GM19455 (cell line): Measurements from ENCODE around the gene MPST.
"Not testable (repeated sequence)": the region's sequence is repeated elsewhere in the genome, so short reads cannot be mapped to it uniquely, and the experiment has no call there.

ENCODE experiments used
- ATAC-seq: cut with Tn5 transposase; IDR thresholded peaks from one replicate; pipeline ENCODE4 v1.9.1; 2021; ENCODE audit not compliant: unreplicated experiment

The MPST gene

DNA sequence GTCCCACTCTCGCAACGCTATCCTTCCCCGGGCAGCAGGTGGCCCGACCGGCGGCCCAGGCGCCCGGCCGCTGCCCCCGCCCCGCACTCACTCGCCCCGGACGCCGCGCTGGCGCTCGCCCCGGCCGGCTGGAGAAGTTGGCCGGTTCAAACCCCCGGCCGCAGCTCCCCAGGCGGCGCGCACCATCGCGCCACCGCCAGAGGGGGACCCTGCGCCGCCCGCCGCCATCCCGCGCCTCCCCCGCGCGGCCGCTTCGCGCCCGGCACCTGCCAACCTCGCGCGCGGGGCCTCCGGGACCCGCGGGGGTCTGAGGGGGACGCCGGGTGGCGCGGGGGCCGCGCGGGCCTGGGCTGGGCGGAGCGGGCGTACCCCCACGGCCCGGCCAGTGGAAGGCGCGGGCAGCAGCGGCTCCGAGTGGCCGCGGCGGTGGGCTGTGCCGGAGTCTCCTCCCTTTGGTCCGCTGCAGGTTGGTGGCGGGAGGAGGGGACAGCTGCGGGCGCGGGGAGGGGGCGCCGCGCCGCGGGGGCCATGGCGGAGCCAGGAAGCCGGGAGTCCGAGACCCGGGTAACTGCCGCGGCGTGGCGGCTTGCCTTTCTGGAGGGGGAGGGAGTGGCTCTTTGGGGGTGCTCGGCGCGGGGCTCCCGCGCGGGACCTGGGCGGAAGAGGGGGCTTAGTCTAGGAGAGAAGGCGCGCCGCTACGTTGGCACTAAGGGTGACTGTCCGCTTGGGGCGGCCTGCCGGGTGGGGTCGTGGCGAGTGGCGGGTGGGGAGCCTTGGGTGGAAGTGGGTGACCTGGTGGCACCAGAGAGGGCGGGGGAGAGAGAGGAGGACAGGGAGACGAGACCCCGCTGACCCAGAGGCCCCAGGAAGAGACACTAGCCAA is at the start of gene MPST, which contains the start of gene TST:
MPST (plus strand) TSS at position 434 of the 883 bp plus-strand sequence; CDS start at position 529, 95 bp downstream.
TST (minus strand) TSS at position 139 of the 883 bp plus-strand sequence. CDS start 715 bp downstream, outside the sequence.
- peak; percentile 66 for ATAC-seq

DNA sequence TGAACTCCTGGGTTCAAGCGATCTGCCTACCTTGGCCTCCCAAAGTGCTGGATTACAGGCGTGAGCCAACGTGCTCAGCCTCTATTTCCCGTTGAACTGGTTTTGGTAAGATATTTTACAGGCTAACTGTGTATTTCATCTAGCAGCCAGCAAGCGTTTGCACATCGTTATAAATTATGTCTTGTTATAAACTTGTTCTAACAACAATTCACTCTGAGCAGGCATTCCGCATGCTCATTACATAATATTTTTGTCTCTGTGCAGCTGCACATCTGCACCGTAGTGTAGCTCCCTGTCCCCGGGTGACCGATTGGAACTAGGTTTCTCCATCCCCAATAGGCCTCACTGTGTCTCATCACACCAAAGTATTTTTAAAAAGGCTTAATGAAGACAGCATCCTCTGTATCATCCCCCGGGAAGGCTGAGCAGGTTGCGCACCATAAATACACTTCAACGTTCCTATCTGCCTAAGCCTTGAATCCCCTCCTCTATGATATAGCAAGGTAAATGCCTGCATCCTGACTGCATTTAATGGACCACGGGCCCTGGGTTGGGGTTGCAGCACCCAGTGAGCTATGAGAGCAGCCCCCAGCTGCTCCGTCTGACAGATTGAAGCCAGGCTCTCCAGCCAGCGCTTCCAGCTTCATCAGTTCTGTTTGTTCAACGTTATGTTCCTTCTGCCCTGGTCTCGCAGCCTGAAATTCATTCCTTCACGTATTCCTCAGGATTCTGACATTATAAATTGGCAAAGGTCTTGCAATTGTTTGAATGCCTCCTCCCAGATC is 48.0 kb upstream of the MPST start:
- ATAC-seq = no peak

DNA sequence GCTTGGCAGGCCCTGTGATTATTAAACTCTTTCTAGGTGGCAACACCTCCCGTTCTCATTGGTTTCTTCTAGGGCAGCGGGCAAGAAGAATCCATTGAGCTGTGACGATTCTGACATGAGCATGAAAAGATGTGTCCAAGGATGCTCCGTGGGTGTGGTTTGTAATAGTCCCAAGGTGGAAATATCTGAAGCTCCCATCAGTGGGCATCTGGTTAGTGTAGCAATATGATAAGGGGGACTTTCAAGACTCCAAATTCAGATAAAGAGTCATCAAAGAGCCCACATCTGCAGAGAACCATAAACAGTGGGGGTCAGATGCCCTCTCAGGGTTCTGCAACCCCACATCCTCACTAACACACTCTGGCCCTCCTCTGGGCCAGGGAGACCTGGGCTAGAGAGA is 42.9 kb upstream of the MPST start:
- no peak for ATAC-seq

DNA sequence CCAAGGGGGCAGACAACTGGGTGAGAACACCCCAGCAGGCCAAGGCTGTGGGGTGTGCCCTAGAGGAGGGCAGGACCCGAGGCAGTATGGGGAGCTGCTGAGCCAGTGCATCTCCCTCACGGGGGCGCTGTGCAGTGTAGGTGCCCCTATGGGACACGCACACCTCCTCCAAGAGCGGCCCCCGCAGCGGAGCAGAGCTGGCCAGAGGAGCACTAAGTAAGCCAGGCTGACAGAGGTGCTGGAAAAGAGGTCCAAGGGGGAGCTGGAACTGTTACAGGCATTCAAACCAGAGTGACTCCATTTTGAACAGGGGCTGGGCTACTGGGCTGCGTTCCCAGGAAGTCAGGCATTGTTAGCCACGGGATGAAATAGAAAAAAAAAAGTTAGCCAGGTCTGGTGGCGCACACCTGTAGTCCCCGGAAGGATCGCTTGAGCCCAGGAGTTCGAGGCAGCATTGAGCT is 42.1 kb upstream of the MPST start:
- ATAC-seq = peak; percentile 52

DNA sequence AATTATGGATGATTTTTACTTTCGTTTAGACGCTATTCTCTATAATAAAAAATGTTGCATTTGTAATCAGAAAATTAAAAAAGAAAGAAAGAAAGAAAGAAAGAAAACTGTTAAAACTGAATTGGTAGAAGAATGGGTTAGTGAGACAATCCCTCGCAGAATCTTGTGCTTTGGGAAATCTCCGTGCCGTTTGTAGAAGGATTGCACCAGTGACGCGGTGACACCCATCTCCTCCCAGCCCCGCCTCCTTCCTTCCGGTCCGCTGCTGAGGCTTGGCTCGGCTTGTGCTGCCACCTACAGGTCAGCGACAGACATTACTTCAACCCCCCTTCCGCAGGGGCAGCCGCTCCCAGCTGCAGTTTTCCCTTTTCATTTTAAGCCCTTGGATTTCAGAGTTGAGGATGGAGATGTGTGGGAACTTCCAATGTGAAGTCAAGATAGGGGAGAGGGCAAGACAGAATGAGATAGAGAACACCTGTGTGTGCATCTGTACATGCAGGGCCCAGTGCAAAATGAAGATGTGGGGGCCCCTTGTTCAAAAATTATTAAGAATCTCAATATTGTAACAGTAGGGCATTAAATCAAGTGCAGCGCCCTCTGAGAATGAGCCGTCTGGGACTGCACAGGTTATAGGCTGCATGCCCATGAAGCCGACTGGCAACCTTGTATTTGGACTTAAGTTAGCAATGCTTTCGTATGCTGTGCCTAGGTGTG is 41.4 kb upstream of the MPST start:
- ATAC-seq = no peak

DNA sequence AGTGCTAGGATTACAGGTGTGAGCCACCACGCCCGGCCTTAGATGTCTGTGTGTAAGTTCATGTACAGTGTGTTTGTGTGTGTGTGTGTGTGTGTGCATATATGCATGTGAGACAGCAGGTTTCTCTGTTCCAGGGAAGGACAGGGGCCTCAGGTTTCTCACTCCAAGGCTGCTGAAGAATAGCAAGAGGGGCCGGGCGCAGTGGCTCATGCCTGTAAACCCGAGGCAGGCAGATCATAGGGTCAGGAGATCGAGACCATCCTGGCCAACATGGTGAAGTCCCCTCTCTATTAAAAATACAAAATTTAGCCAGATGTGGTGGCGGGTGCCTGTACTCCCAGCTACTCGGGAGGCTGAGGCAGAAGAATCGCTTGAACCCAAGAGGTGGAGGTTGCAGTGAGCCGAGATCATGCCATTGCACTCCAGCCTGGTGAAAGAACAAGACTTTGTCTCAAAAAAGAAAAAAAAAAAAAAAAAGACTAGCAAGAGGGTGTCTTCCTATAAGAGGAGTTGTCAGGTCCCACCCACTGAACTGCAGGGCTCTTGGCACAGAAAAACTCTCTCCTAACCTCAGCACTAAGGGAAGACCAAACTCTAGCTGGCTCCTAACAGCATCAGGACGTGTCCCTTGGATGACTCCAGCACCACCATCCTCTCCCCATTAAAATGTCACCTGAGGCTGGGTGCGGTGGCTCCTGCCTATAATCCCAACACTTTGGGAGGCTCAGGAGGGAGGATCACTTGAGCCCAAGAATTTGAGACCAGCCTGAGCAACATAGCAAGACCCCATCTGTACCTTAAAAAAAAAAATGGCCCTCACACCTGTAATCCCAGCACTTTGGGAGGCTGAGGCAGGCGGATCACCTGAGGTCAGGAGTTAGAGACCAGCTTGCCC is 40.3 kb upstream of the MPST start:
- ATAC-seq = no peak

DNA sequence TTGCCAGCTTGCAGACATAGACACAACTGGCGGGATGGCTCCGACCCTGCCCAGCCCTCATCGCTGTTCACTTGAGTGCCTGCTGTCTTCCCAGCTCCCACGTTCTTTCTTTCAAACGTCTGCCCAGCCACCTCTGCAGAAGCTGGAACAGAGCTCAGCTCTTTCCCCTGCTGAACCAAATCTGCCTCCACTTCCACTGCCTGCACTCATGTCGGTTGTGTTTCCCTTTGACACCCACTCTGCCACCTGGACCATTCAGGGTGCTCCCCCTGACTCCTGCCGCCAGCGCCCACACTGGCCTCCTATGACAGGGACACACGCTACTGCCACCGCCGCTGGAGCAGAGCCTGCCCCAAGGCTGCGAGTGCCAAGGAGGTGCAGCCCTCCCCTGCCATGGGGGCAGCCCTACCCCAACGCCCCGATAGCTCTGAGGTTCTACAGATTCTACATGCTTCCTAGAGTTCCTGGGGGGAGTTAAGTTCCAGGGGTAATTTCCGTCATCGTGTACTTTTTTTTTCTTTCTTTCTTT is 38.2 kb upstream of the MPST start:
- ATAC-seq = no peak

DNA sequence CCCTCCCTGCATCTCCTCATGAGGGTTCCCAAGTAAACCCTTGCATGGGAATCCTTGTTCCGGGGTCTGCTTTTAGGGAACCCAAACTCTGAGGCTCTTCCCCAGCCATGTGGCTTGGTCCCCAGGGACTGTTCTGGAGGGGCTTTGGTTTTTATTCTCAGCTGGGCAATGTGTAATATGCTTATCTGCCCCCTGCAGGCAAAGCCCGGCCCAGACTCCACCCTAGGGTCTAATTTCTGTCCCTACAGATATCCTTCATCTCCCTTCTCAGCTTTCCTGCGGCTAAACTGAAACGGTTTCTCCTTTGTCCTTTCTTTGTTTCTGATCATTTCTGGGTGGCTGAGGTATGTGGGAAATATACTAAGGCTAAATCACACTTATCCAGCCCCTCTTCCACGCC is 37.4 kb upstream of the MPST start:
- no peak for ATAC-seq

DNA sequence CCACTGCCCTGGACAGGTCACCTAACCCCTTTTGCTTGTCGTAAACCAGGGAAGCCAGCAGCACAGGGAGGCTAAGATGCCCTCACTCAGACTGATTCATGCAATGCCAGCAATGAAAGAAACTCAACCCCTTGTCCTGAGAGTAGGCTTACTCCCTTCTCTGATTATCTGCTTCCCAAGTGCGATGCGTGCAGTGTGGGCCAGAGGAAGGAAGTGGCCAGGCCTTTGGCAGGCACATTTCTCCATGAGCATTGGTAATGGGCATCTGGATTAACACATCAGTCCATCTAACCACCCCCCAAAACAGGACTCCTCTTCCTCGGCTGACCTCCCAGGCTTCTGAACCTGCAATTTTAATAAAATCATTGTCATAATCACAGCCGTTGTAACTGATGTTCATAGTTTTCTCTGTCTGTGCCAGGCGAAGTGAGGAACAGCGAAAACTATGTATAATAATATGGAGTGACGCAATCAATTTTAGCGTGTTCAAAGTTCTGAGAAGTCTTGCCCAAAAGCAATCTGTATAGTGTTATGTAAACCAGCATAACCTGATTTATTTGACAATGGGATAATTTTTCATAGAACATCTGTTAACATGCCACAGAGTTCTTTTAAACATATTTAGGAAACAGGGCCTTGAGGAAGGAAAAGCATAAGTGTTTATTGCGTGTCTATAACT is 34.2 kb upstream of the MPST start:
- ATAC-seq = no peak

DNA sequence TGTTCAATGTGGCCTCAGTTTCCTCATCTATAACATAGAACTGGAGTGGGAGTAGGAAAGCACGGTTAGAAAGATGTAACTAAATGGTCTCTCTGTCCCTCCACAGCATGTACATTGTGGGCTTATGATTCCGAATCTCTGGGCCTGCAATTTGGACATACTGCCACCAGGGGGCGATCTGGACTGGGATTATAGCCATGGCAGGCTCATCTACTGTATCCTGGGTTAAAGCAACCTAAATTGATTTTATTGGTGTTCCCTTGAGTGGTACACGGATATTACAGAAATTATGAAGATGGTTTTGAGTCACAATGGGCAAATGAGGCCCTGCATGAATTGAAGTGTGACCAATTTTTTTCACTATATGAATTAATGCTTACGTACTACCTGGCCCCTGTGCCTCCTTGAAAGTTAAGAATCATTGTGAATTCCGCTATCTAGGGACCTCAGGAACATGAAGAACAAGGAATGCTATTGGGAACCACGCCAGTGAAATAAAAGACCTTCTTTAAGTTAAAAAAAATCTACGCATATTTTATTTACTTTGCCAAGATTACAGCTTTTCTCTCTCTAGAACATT is 33.2 kb upstream of the MPST start:
- no peak for ATAC-seq

DNA sequence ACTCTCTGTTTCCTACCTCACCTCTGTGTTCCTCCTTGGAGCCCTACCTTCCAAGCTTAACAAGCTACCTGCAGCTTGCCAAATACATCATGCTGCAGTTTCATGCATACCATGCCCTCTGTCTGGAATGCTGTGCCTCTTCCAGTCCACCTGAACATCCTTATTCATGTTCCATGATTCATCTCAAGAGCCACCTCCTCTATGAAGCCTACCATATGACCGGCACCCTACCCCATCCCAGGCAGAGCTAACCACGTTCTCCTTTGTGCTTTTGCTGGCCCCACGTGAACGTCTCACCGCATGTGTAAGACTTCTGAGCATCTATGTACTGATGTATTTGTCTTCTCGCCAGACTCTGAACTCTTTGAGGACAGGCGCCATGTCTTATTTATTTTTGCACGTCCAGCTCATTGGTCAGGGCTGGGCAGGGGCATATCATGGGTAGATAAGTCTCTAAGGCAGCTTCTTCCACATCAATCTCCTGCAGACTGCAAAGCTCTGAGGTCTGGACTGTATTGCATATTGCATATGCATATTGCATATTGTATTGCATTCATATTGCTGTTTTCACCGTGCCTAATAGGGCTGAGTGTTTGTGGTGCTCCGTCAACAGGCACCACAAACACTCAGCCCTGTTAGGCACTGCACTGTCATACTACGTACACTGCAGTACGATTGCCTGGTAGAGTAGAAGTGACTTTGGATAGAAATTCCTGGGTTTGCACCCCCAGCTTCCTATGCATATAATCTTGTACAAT is 31.3 kb upstream of the MPST start:
- no peak for ATAC-seq

DNA sequence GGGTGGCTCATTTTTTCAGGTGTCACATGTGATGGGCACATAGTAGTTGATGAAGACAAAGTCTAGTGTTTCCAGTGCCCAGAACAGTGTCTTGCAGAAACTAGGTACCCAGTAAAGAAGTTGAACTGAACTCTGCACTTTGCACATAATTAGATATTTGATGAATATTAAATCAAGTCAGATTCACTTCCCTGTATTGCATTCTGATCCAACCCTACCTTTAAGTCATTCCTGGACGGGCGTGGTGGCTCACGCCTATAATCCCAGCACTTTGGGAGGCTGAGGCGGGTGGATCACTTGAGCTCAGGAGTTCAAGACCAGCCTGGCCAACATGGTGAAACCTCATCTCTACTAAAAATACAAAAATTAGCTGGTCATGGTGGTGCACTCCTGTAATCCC is 30.5 kb upstream of the MPST start:
- not testable (repeated sequence) for ATAC-seq

DNA sequence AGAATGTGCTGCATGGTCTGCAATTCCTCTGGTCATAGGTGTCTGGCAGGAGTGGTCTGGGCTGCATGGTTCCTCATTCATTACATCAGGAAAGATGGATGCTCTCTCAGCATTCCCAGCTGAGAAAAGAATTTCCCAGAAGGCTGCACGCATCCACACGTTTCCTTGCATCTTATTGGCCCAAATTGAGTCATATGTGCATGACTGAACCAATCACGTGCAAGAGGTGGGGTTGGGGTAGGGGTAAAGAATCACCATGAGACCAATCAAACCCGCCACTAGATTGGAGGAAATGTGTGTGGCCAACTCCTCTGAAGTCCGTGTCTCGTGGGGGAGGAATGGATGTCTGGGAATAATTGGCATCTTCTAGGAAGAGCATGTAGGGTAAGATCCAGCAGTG is 29.1 kb upstream of the MPST start:
- ATAC-seq = no peak

DNA sequence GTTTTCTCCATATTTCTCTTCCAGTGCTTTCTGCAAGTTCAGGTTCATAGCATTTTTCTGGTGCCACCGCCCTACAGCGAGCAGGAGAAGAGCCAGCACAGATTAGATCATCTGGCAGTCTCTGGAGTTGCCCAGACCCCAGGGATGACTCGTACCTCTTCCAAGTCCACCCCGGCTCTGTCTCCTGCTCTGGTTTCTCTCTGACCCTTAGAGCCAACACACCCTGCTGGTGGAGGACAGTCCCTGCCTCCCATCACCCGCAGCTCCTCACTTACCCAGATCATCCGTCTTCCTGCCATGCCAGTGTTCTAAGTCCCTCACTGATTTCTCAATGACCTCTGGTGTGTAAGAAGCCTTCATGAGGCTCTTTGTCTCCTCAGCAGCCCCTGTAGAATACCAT is 28.3 kb upstream of the MPST start:
- no peak for ATAC-seq

DNA sequence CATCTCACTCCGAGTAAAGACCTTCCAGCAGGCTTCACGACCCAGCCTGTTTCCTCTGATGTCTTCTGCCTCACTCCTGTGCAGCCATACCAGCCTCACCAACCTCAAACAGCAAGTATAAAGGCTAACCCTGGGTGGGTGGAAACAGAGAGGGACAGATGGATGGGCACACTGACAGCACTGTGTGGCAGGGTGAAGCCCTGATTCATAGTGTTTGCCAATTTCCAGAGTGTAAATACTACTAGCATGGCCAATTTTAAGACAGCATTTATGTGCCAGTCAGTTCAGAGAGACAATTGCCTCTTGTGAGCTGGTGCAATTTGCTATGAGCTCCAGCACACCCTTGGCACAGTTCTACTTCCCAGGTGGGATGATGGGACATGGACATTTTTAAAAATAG is 21.8 kb upstream of the MPST start:
- no peak for ATAC-seq

DNA sequence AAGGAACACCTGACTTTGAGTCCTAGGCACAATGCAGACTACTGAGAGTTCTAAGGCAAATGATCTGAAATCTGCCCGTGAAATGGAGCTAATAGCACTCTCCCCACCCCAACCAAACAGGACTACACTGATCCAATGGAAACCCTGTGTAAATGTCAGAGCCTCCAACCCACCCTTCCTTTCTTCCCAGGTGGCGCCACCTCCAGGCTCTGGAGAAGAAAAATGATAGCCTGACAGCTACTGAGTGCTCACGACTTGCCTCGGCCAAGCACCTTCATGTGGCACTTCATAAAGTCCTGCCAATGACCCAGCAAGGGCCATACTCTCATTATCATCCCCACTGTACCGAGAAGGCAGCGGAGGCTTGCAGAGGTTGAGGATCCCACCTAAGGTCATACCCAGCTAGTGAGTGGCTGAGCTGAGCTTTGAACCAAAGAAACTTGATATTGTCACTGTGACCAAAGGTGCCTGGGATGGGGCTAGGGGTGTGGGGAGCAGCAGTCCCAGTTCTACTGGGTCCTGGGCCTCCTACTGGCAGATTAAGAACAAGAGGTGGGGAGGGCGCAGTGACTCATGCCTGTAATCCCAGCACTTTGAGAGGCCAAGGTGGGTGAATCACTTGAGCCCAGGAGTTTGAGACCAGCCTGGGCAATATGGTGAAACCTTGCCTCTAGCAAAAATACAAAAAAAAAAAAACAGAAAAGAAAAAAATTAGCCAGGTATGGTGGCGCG is 20.8 kb upstream of the MPST start:
- no peak for ATAC-seq

DNA sequence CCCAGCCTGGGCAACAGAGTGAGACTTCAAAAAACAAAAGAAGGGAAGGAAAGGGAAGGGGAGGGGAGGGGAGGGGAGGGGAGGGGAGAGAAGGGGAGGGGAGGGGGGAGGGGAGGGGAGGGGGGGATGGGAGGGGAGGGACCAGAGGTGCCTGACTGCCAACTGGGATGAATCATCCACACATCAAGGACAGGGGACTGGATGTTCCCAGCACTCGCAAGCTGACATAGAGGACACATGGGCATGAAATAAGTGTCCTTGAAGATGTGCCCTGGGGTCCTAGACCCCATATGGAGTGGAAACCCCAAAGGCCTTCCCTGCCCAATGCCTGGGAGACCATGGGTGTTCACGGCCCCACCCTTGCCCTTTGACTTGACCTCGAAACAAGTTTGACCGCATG is 20.1 kb upstream of the MPST start:
- no peak for ATAC-seq
